GM21390 (cell line): ENCODE results near the gene ACBD3.
"Not testable (repeated sequence)": the region's sequence is repeated elsewhere in the genome, so short reads cannot be mapped to it uniquely, and the experiment has no call there.

Source experiments
- ATAC-seq: cut with Tn5 transposase; IDR thresholded peaks from one replicate; pipeline ENCODE4 v1.9.1; 2021; ENCODE audit not compliant: unreplicated experiment

Gene ACBD3

GRCh38 chr1:226186124-226187018 is at the start of gene ACBD3:
Gene ACBD3 (minus strand): TSS chr1:226186741. CDS start chr1:226186675, 66 bp downstream.
- ATAC-seq: peak; percentile 96

GRCh38 chr1:226233806-226234205 is 47.3 kb upstream of the ACBD3 start:
- ATAC-seq: no peak

- peak; percentile 75 for ATAC-seq
Observed at GRCh38 chr1:226233293-226233692, 46.8 kb upstream of the ACBD3 start.

- peak; percentile 40 for ATAC-seq
Observed at GRCh38 chr1:226226601-226227000, 40.1 kb upstream of the ACBD3 start.

- peak; percentile 79 for ATAC-seq
Observed at GRCh38 chr1:226223786-226224244, 37.3 kb upstream of the ACBD3 start.

- ATAC-seq: peak; percentile 38
Observed at GRCh38 chr1:226223157-226223785, 36.7 kb upstream of the ACBD3 start, which contains the start of gene MIXL1. Gene MIXL1 (plus strand): TSS chr1:226223664. CDS start chr1:226223682, 18 bp downstream.

- ATAC-seq: no peak
Observed at GRCh38 chr1:226222686-226223085, 36.1 kb upstream of the ACBD3 start.

- no peak for ATAC-seq
Observed at GRCh38 chr1:226220473-226221189, 34.1 kb upstream of the ACBD3 start.

GRCh38 chr1:226217273-226217672 is 30.7 kb upstream of the ACBD3 start:
- no peak for ATAC-seq

- no peak for ATAC-seq
Observed at GRCh38 chr1:226216056-226216455, 29.5 kb upstream of the ACBD3 start.

GRCh38 chr1:226215239-226215638 is 28.7 kb upstream of the ACBD3 start:
- ATAC-seq: no peak

GRCh38 chr1:226212545-226212944 is 26.0 kb upstream of the ACBD3 start:
- no peak for ATAC-seq

GRCh38 chr1:226211181-226211821 is 24.8 kb upstream of the ACBD3 start:
- ATAC-seq: no peak

- no peak for ATAC-seq
Observed at GRCh38 chr1:226210571-226211176, 24.1 kb upstream of the ACBD3 start.

GRCh38 chr1:226209307-226210059 is 22.9 kb upstream of the ACBD3 start:
- ATAC-seq: no peak

- no peak for ATAC-seq
Observed at GRCh38 chr1:226207048-226207447, 20.5 kb upstream of the ACBD3 start.

- no peak for ATAC-seq
Observed at GRCh38 chr1:226204198-226204597, 17.7 kb upstream of the ACBD3 start.

GRCh38 chr1:226203655-226204054 is 17.1 kb upstream of the ACBD3 start:
- ATAC-seq: no peak

GRCh38 chr1:226203240-226203639 is 16.7 kb upstream of the ACBD3 start:
- no peak for ATAC-seq

GRCh38 chr1:226202666-226203065 is 16.1 kb upstream of the ACBD3 start:
- ATAC-seq: not testable (repeated sequence)
